ENCODE data around the gene CRACR2A.

DNA sequence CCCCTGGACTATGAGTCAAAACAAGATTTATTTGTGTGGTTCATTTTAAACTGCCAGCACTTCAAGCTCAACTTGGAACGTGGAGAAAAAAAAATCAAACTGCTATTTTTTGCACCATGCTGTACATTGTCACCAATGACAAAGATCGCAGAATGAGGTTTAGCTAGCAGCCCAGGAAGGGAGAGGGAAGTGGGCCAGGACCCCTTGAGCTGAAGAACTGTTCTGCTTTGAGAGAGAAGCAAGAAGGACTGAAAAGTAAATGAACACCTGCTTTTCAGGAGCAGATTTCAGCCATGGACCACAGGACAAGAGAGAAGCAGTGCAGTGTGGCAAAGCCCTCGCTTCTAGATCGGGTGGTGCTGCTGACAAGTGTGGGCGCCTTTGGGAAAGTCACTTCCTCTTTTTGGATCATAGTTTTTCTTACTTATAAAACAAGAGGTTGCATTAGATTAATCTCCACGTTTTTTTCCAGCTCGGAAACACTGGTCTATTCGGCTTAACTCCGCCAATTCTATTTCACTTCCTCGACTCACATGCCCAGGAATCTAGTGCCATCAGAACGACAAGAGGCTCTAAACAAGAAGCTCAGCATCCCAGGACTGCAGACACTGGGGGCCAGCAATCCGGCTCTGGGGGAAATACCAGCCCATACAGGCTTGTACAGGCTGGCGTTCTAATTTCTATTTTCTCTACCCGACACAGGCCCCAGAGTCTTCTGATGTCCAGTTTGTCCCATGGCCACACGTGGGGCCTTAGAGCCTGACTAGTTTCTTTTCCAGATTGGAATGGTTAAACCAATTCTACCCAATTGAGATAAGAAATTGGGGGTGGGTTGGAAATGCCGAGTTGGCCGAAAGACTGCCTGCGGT lies 129.9 kb downstream of the CRACR2A start:
- TF ChIP-seq, protein P1, sequence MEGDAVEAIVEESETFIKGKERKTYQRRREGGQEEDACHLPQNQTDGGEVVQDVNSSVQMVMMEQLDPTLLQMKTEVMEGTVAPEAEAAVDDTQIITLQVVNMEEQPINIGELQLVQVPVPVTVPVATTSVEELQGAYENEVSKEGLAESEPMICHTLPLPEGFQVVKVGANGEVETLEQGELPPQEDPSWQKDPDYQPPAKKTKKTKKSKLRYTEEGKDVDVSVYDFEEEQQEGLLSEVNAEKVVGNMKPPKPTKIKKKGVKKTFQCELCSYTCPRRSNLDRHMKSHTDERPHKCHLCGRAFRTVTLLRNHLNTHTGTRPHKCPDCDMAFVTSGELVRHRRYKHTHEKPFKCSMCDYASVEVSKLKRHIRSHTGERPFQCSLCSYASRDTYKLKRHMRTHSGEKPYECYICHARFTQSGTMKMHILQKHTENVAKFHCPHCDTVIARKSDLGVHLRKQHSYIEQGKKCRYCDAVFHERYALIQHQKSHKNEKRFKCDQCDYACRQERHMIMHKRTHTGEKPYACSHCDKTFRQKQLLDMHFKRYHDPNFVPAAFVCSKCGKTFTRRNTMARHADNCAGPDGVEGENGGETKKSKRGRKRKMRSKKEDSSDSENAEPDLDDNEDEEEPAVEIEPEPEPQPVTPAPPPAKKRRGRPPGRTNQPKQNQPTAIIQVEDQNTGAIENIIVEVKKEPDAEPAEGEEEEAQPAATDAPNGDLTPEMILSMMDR (IDR thresholded peaks at IDR 0.05): no peak
- TF ChIP-seq POLR2A (IDR thresholded peaks at IDR 0.05): no peak
